ENCODE results near the gene TRAF2.

DNA sequence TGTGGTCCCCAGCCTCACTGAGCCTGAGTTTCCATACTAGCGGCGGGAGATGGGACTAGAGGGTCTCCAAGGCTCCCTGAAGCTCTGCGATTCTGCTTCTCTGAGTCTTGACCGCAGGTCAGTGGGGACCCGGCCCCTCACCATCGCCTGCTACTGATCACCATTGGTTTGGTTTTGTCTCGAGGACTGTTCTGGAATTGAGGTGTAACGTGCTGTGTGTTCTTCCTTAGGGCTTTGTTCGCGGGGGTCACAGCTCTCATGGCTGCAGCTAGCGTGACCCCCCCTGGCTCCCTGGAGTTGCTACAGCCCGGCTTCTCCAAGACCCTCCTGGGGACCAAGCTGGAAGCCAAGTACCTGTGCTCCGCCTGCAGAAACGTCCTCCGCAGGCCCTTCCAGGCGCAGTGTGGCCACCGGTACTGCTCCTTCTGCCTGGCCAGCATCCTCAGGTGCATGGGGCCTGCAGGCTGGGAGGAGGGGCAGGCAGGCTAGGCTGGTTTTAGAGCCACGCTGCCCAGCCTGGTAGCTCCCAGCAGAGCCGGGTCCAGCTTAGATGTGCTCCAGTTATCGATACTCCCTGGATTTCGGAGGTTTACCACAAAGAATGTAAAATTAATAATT, 12.3 kb downstream of the TRAF2 start:
- TF ChIP-seq POLR2A (IDR thresholded peaks at IDR 0.05) = no peak
- TF ChIP-seq, protein P1, sequence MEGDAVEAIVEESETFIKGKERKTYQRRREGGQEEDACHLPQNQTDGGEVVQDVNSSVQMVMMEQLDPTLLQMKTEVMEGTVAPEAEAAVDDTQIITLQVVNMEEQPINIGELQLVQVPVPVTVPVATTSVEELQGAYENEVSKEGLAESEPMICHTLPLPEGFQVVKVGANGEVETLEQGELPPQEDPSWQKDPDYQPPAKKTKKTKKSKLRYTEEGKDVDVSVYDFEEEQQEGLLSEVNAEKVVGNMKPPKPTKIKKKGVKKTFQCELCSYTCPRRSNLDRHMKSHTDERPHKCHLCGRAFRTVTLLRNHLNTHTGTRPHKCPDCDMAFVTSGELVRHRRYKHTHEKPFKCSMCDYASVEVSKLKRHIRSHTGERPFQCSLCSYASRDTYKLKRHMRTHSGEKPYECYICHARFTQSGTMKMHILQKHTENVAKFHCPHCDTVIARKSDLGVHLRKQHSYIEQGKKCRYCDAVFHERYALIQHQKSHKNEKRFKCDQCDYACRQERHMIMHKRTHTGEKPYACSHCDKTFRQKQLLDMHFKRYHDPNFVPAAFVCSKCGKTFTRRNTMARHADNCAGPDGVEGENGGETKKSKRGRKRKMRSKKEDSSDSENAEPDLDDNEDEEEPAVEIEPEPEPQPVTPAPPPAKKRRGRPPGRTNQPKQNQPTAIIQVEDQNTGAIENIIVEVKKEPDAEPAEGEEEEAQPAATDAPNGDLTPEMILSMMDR (IDR thresholded peaks at IDR 0.05) = no peak
- TF ChIP-seq POLR2AphosphoS5 (IDR thresholded peaks at IDR 0.05) = no peak
- TF ChIP-seq EP300 (IDR thresholded peaks at IDR 0.05) = no peak
